Measurements from ENCODE around the gene ONECUT3. TPM values are rescaled to one million over a fixed set of nuclear protein-coding genes. Genes with fewer than 3 reads are reported as not detected.

ONECUT3 gene
- polyA plus RNA-seq, 1 of the 3 experiments (the other 2 are of a cell fraction), result not detected

DNA sequence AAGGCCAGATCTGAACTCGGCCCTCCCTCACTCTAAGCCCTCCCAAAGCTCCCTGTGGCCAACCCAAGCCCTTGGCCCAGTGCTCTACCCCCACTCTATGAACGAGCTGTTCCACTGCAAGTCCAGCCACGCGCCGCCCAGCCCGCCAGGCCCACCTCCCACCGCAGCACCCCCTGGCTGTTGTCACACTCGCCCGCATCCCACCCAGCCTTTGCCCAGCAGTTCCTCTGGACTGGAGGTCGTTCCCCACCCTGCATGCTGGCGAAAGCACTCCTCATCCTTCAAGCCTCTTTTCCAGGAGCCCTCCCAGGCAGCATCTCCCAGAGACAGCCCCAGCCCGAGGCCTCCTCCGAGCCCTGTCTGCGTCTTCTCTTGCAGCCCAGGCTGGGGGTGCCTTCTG is 33.1 kb upstream of the ONECUT3 start:
- ChIA-PET CTCF (no interaction called here), POLR2A (no interaction called here)
- no peaks in the 10 kb centered on the region for H4K20me1 ChIP-seq (ENCODE audit: insufficient read depth)
- H3K79me2 ChIP-seq (ENCODE audit: insufficient read depth), result no peaks in the 10 kb centered on the region
- H3K36me3 ChIP-seq (replicated peaks in 1 of 2; ENCODE audit: control insufficient read depth in 1 of 2, insufficient read depth in 2 of 2, low read length in 1 of 2), result no peaks in the 10 kb centered on the region
- H2AFZ ChIP-seq (ENCODE audit: low read depth), result no peak overlapping the region
- no peaks in the 10 kb centered on the region for H3K9me2 ChIP-seq
- H3K4me3 ChIP-seq (ENCODE audit: low read depth in 2 of 2, low read length in 1 of 2), result no peak overlapping the region
- no peaks in the 10 kb centered on the region; a peak in 1 of 4 replicates for H3K4me1 ChIP-seq (ENCODE audit: control insufficient read depth in 1 of 2, insufficient read depth in 2 of 2, low read depth in 1 of 2, low read length in 1 of 2)
- no peak overlapping the region for H3K27ac ChIP-seq (ENCODE audit: low read depth in 2 of 2, low read length in 1 of 2)
- no peaks in the 10 kb centered on the region for H3F3A ChIP-seq (replicated peaks; ENCODE audit: insufficient read depth)
- no peaks in the 10 kb centered on the region for H3K9me3 ChIP-seq
- DNase-seq, result peak; percentile 43
- H3K4me2 ChIP-seq, result no peak overlapping the region
- no peak overlapping the region for H3K9ac ChIP-seq
- TF ChIP-seq EP300 (IDR thresholded peaks at IDR 0.05; ENCODE audit: borderline replicate concordance in 1 of 2, low read depth in 1 of 2, low read length in 1 of 2) (no peak), USF1 (IDR thresholded peaks at IDR 0.05; ENCODE audit: borderline replicate concordance, low read depth) (no peak), MAX (IDR thresholded peaks at IDR 0.05; ENCODE audit: low read depth) (no peak), USF2 (IDR thresholded peaks at IDR 0.05; ENCODE audit: borderline replicate concordance, low read depth, low read length) (no peak), RXRA (IDR thresholded peaks at IDR 0.05; ENCODE audit: borderline replicate concordance, low read depth) (no peak), ZBTB33 (IDR thresholded peaks at IDR 0.05; ENCODE audit: borderline replicate concordance, low read depth) (no peak), GABPA (IDR thresholded peaks at IDR 0.05; ENCODE audit: low read depth) (no peak), FOSL2 (IDR thresholded peaks at IDR 0.05; ENCODE audit: borderline replicate concordance, low read depth) (no peak), JUND (IDR thresholded peaks at IDR 0.05) (no peak)
- TF ChIP-seq, protein P1, sequence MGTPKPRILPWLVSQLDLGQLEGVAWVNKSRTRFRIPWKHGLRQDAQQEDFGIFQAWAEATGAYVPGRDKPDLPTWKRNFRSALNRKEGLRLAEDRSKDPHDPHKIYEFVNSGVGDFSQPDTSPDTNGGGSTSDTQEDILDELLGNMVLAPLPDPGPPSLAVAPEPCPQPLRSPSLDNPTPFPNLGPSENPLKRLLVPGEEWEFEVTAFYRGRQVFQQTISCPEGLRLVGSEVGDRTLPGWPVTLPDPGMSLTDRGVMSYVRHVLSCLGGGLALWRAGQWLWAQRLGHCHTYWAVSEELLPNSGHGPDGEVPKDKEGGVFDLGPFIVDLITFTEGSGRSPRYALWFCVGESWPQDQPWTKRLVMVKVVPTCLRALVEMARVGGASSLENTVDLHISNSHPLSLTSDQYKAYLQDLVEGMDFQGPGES (IDR thresholded peaks at IDR 0.05; ENCODE audit: low read depth, low read length), result no peak
- H3K27me3 ChIP-seq (ENCODE audit: insufficient read depth), result peaks cover 41% of the 10 kb centered on the region
- WGBS (ENCODE audit: low lambda C conversion rate), result 13% methylated on average over 14 of the region's 14 CpGs
